Heart left ventricle (tissue), 16 donors: ENCODE results near the gene ADGRB2. TPM values are rescaled to one million over a fixed set of nuclear protein-coding genes. Genes with fewer than 3 reads are reported as not detected.

Source experiments
- ATAC-seq, 4 donors: fragments of 200-7000 bp; cut with Tn5 transposase; one replicate each; pipeline ENCODE4 v1.9.1; 2020 to 2022; ENCODE audit warnings: moderate library complexity in 4 of 4, mild to moderate bottlenecking in 3 of 4, moderate number of reproducible peaks in 1 of 4
- DNase-seq, 5 donors: peaks; one replicate each; pipeline ENCODE4 v3.0.0-alpha.2; 2020
- H3K27ac ChIP-seq, 12 donors: fragments of 200-600 bp; sonication (generic) in 4 of 12; one replicate each; pipeline versions ENCODE4 v1.5.0 to v1.8.0; 2016 to 2022; ENCODE audit warnings: mild to moderate bottlenecking in 2 of 12
- H3K27me3 ChIP-seq, 9 donors: fragments of 200-600 bp; sonication (generic) in 2 of 9; one replicate each; pipeline versions ENCODE4 v1.5.1 to v1.8.0; 2016 to 2022; ENCODE audit warnings: mild to moderate bottlenecking in 3 of 9
- H3K36me3 ChIP-seq, 9 donors: fragments of 200-600 bp; sonication (generic) in 2 of 9; one replicate each; pipeline versions ENCODE4 v1.5.0 to v1.8.0; 2018 to 2022; ENCODE audit warnings: mild to moderate bottlenecking in 2 of 9
- H3K4me1 ChIP-seq, 12 donors: fragments of 200-600 bp; sonication (generic) in 4 of 12; one replicate each; pipeline versions ENCODE4 v1.5.0 to v1.8.0; 2016 to 2022; ENCODE audit warnings: mild to moderate bottlenecking in 3 of 12
- H3K4me3 ChIP-seq, 12 donors: fragments of 200-600 bp; sonication (generic) in 4 of 12; one replicate each; pipeline versions ENCODE4 v1.5.0 to v1.8.0; 2017 to 2022; ENCODE audit warnings: mild to moderate bottlenecking in 9 of 12, moderate library complexity in 4 of 12
- H3K9me3 ChIP-seq, 12 donors: fragments of 200-600 bp; sonication (generic) in 4 of 12; one replicate each; pipeline versions ENCODE4 v1.5.0 to v1.8.0; 2016 to 2022; ENCODE audit warnings: mild to moderate bottlenecking in 1 of 12
- CTCF ChIP-seq, 12 donors: fragments of 200-600 bp; sonication (generic) in 4 of 12; IDR thresholded peaks; one replicate each; pipeline versions ENCODE4 v1.5.0 to v1.8.0; 2018 to 2022; ENCODE audit warnings: antibody characterized with exemption in 12 of 12, mild to moderate bottlenecking in 5 of 12
- POLR2A ChIP-seq, 2 donors: fragments of 450-650 bp; IDR thresholded peaks; one replicate each; pipeline ENCODE4 v1.6.1; 2017; ENCODE audit warnings: antibody characterized with exemption in 2 of 2, mild to moderate bottlenecking in 2 of 2, moderate library complexity in 2 of 2
- WGBS, 4 donors: extraction: QIAGEN DNeasy Blood & Tissue Kit in 2 of 4; methylation state at CpG; one replicate each; pipeline versions ENCODE4 v1.1.5 to v1.1.7; 2013 to 2018; 5-methylcytosine and 5-hydroxymethylcytosine counted together
- intact Hi-C, 10 donors: fragments of 100-400 bp; cut with DNase I; formaldehyde crosslinking; loops; one replicate each; pipeline versions ENCODE4 v1.11.1 to v1.14.2; 2022
- polyA plus RNA-seq, 2 donors: library from polyadenylated mRNA; stranded (reverse); fragments of 200-250 nt; gene quantifications; one replicate each; pipeline ENCODE4 v1.2.3, GENCODE V29; 2013
- total RNA-seq, 9 donors: library from RNA; depleted of rRNA in 2 of 9; stranded (reverse); fragments of >200 nt in 2 of 9; fragmentation: NEBNext Ultra II Directional in 3 of 9; extraction: Animal tissue kit (Norgen Biotek cat#: 25700) in 3 of 9; gene quantifications; one replicate each; pipeline versions ENCODE4 v1.1.0 to v1.2.4, GENCODE V29; 2016 to 2023
- donor health status: ischemic (EF 13 %, LVEDD 7.1; RV severe dilation, severe dysfunction).
- donor health status: healthy with polysubstance abuse.
- donor health status: DM: no; HTN: yes; CAD: no.
- donor health status: DM: no; HTN: no; CAD: no.
- donor health status: ischemic (EF 25% LVEDD 6.9; RV normal size, moderate dysfunction).
- donor health status: ischemic (EF 25% LVEDD 5.7; RV mildly dilated, moderate dysfunction).
- donor health status: healthy.
- donor health status: DM: yes; HTN: yes; CAD: no.
- donor health status: ischemic (EF 35%, LVEDD 5.7; RV mildly dilated, moderate dysfunction).
- donor health status: nonischemic (EF 11% LVEDD 7.7; RV severe dilation, severe dysfunction).
- donor health status: DM: yes; HTN: yes; CAD: no.
- donor health status: PGD.
- donor health status: ischemic (EF 29% LVEDD 5.4; RV normal size, mild dysfunction).
- donor health status: nonischemic (EF 23%, LVEDD 6.1; RV moderate dilation, normal function).

ADGRB2 gene
- total and polyA plus RNA-seq, 11 donors, result 1.1 to 18.5 (median 9.6) TPM

- ATAC-seq, result no peak
- no peaks in the 10 kb centered on the region for H3K9me3 ChIP-seq
- WGBS, 4 donors, result 66 to 81% (median 69%) methylated on average over 2 of the region's 2 CpGs
- no peak for DNase-seq
- TF ChIP-seq POLR2A (IDR thresholded peaks at IDR 0.05) (no peak), CTCF (IDR thresholded peaks at IDR 0.05) (no peak)
- H3K4me1 ChIP-seq, result no peaks in the 10 kb centered on the region
- H3K4me3 ChIP-seq, result no peak overlapping the region
- no peaks in the 10 kb centered on the region for H3K36me3 ChIP-seq
- H3K27ac ChIP-seq, result no peak overlapping the region
- peaks cover 0 to 15% (median 0%) of the 10 kb centered on the region in 9 donors for H3K27me3 ChIP-seq
- intact Hi-C loops, result loop anchor here in 5 of 10 donors (10.0 kb wide), 2 partner anchors 170 to 230 kb away; no protein-coding TSS in a partner anchor
Observed at GRCh38 chr1:31795096-31795675, 31.0 kb upstream of the ADGRB2 start.

GRCh38 chr1:31793586-31794285, 29.6 kb upstream of the ADGRB2 start:
- Histone ChIP-seq H3K4me3 (no peak overlapping the region), H3K27ac (no peak overlapping the region), H3K4me1 (peaks cover 0 to 8% (median 2%) of the 10 kb centered on the region in 12 donors), H3K27me3 (peaks cover 0 to 15% (median 0%) of the 10 kb centered on the region in 9 donors), H3K36me3 (no peaks in the 10 kb centered on the region), H3K9me3 (no peaks in the 10 kb centered on the region)
- no peak for TF ChIP-seq CTCF (IDR thresholded peaks at IDR 0.05)
- TF ChIP-seq POLR2A (IDR thresholded peaks at IDR 0.05), result no peak
- ATAC-seq (no peak), DNase-seq (peak in 1 of 5 donors; percentile 10)
- intact Hi-C loops, result loop anchor here in 5 of 10 donors (10.0 kb wide), 2 partner anchors 171 to 229 kb away; no protein-coding TSS in a partner anchor
- 83 to 86% (median 84%) methylated on average over 13 of the region's 13 CpGs for WGBS, 4 donors

GRCh38 chr1:31793086-31793485, 28.9 kb upstream of the ADGRB2 start:
- Histone ChIP-seq H3K36me3 (no peaks in the 10 kb centered on the region), H3K27me3 (peaks cover 0 to 10% (median 0%) of the 10 kb centered on the region in 9 donors), H3K4me3 (no peak overlapping the region), H3K9me3 (no peaks in the 10 kb centered on the region), H3K4me1 (peaks cover 0 to 13% (median 3%) of the 10 kb centered on the region in 12 donors), H3K27ac (no peak overlapping the region)
- ATAC-seq (no peak), DNase-seq (peak in 1 of 5 donors; percentile 10)
- 94 to 95% (median 94%) methylated on average over 5 to 6 of the region's 6 CpGs for WGBS, 4 donors
- intact Hi-C loops, result loop anchor here in 5 of 10 donors (10.0 kb wide), 2 partner anchors 172 to 228 kb away; no protein-coding TSS in a partner anchor
- no peak for TF ChIP-seq POLR2A (IDR thresholded peaks at IDR 0.05)
- TF ChIP-seq CTCF (IDR thresholded peaks at IDR 0.05), result no peak

- TF ChIP-seq POLR2A (IDR thresholded peaks at IDR 0.05) (no peak), CTCF (IDR thresholded peaks at IDR 0.05) (no peak)
- intact Hi-C loops, result loop anchor here in 5 of 10 donors (10.0 kb wide), 2 partner anchors 172 to 228 kb away; no protein-coding TSS in a partner anchor
- DNase-seq (peak in 1 of 5 donors; percentile 12), ATAC-seq (no peak)
- Histone ChIP-seq H3K27me3 (peaks cover 0 to 9% (median 0%) of the 10 kb centered on the region in 9 donors), H3K27ac (no peak overlapping the region), H3K9me3 (no peaks in the 10 kb centered on the region), H3K4me3 (no peak overlapping the region), H3K4me1 (peaks cover 0 to 15% (median 3%) of the 10 kb centered on the region in 12 donors), H3K36me3 (no peaks in the 10 kb centered on the region)
- 63 to 75% (median 69%) methylated on average over 4 of the region's 4 CpGs for WGBS, 4 donors
Observed at GRCh38 chr1:31792541-31792940, 28.4 kb upstream of the ADGRB2 start.
